ENCODE measurements around the gene CENPO. TPM values are rescaled to one million over a fixed set of nuclear protein-coding genes. Genes with fewer than 3 reads are reported as not detected.

The CENPO gene
- total and polyA plus RNA-seq, 8 donors = 0.69 to 2.8 (median 2.0) TPM

DNA sequence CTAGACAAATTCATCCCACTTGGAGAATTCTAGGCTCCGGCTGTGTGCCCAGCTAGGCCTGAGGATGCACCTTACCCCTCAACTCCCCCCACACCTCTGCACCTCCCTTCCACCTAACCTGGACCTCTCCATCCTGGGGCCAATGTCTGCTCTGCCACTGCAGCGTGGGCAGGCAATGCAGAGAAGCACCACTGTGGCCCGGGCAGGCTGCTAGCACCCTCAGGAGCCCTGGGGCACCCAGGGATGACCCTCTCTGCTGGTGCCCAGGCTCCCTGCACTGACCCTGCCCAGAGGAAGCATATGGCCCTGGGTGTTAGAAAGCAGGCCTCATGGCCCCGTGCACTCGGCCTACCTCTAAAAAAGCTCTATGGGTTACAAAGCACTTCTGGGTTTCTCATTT lies 77.2 kb downstream of the CENPO start:
- TF ChIP-seq, protein P1, sequence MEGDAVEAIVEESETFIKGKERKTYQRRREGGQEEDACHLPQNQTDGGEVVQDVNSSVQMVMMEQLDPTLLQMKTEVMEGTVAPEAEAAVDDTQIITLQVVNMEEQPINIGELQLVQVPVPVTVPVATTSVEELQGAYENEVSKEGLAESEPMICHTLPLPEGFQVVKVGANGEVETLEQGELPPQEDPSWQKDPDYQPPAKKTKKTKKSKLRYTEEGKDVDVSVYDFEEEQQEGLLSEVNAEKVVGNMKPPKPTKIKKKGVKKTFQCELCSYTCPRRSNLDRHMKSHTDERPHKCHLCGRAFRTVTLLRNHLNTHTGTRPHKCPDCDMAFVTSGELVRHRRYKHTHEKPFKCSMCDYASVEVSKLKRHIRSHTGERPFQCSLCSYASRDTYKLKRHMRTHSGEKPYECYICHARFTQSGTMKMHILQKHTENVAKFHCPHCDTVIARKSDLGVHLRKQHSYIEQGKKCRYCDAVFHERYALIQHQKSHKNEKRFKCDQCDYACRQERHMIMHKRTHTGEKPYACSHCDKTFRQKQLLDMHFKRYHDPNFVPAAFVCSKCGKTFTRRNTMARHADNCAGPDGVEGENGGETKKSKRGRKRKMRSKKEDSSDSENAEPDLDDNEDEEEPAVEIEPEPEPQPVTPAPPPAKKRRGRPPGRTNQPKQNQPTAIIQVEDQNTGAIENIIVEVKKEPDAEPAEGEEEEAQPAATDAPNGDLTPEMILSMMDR (IDR thresholded peaks at IDR 0.05) = no peak
- no peak overlapping the region for H3K4me3 ChIP-seq
- H3K4me1 ChIP-seq = no peaks in the 10 kb centered on the region
- no peak overlapping the region for H3K27ac ChIP-seq
- H3K9me3 ChIP-seq = no peaks in the 10 kb centered on the region
- DNase-seq (no peak), ATAC-seq (no peak), FAIRE-seq (no peak)
- intact Hi-C loops (cut with DNase I) = no loop called here
- no peaks in the 10 kb centered on the region for H3K36me3 ChIP-seq
- WGBS, 2 donors = 93 to 100% methylated on average over 5 of the region's 5 CpGs
- H3K27me3 ChIP-seq = no peaks in the 10 kb centered on the region

DNA sequence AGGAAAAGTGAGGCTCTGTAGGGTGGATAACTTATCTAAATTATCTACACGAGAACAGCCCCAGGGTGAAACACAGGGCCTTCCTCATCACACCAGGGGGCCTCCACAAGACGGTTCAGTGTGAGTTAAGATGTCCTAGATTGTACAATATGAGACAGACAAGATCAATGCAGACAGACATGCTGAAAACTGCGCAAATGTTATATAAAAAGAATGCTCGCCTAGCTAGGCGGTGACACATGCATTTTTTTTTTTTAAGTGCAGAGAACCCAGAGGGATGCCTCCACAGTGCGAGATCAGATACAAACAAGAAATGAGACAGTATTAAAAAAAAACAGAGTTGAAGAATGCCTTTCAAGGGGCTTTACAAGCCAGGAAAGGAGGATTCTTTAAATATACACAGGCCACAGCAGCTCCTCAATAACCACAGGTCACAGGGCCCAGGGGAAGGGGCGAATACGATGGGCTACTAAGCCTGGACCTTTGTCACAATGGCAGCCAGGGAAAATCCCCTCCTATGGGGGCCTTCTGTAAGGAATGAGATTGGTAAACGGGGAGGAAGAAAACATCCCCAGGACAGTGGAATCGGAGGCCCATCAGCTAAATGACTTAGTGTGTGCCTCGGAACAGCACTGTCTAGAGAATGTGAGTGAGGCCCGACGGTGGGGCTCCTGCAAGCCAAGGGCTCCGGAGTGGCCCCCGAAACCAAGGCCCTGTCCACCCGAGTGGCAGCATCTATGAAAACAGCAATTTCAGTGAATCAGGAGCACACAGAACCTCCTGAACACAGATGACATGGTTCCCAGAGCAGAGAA lies 77.9 kb downstream of the CENPO start:
- DNase-seq (no peak), FAIRE-seq (no peak), ATAC-seq (no peak)
- H3K27ac ChIP-seq = no peak overlapping the region
- no peaks in the 10 kb centered on the region for H3K27me3 ChIP-seq
- intact Hi-C loops (cut with DNase I) = no loop called here
- no peaks in the 10 kb centered on the region for H3K4me1 ChIP-seq
- H3K9me3 ChIP-seq = no peaks in the 10 kb centered on the region
- H3K36me3 ChIP-seq = no peaks in the 10 kb centered on the region
- TF ChIP-seq, protein P1 (IDR thresholded peaks at IDR 0.05) = no peak
- H3K4me3 ChIP-seq = no peak overlapping the region
- 87 to 93% methylated on average over 16 of the region's 16 CpGs for WGBS, 2 donors

DNA sequence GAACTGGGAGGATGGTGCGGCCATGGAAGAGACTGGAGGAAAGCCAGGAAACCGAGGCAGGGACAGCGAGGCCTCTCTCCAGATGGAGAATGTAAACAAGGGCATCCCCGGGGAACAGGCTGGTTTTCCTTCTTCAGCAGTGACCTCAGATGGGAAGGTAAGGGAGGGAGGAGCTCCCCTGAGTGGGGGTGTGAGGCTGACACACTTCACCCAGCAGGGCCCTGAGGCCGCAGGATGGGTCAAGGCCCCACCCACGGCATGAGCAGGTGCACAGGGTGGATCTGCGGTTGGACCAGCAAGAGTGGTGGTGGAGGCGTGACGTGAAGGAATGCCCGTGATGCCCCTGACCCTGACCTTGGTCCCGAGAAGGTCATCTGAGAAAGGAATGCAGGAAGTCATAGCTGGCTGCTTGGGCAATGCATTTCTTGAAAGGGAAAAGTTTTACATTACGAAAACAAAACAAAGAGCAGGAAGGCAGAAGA lies 78.7 kb downstream of the CENPO start:
- H3K36me3 ChIP-seq = no peaks in the 10 kb centered on the region
- no peaks in the 10 kb centered on the region for H3K4me1 ChIP-seq
- WGBS, 2 donors = 64 to 67% methylated on average over 12 of the region's 12 CpGs
- TF ChIP-seq, protein P1 (IDR thresholded peaks at IDR 0.05) = no peak
- no peaks in the 10 kb centered on the region for H3K27me3 ChIP-seq
- H3K9me3 ChIP-seq = no peaks in the 10 kb centered on the region
- H3K4me3 ChIP-seq = no peak overlapping the region
- H3K27ac ChIP-seq = no peak overlapping the region
- DNase-seq = no peak
- FAIRE-seq = no peak
- intact Hi-C loops (cut with DNase I) = no loop called here
- peak in 2 of 4 donors; percentile 16 to 25 for ATAC-seq

Other genes with a start within 250 kb of the CENPO start
- gene PTRHD1, start within 50 bp of the CENPO start, total RNA-seq = 10 to 100 TPM in 5 of 6 donors, 1 to 10 TPM in 1; 8.2 to 15.5 (median 11.9) TPM
- 10 to 100 TPM in 1 of 2 donors, 1 to 10 TPM in 1; 9.8 to 16.0 TPM for gene PTRHD1, start within 50 bp of the CENPO start, polyA plus RNA-seq
- gene ADCY3, start 126.8 kb downstream of the CENPO start, total RNA-seq = 10 to 100 TPM in 3 of 6 donors, 1 to 10 TPM in 3; 4.7 to 19.0 (median 10.2) TPM
- gene ADCY3, start 126.8 kb downstream of the CENPO start, polyA plus RNA-seq = 10 to 100 TPM in 1 of 2 donors, 1 to 10 TPM in 1; 9.1 to 29.4 TPM
- gene DNAJC27, start 178.5 kb downstream of the CENPO start, total RNA-seq = 1 to 10 TPM; 1.9 to 4.7 (median 3.2) TPM
- 1 to 10 TPM; 1.8 to 3.6 TPM for gene DNAJC27, start 178.5 kb downstream of the CENPO start, polyA plus RNA-seq
- gene EFR3B, start 248.7 kb downstream of the CENPO start, total RNA-seq = under 1 TPM; 0.23 to 0.89 (median 0.42) TPM
- gene EFR3B, start 248.7 kb downstream of the CENPO start, polyA plus RNA-seq = 1 to 10 TPM in 1 of 2 donors, under 1 TPM in 1; 0.46 to 1.0 TPM

Data from pancreas (tissue), 10 donors.